GM06990 (cell line): ENCODE data around the gene UBAP1L.

Experiments
- DNase-seq: peaks from one replicate; pipeline ENCODE4 v3.0.0-alpha.2; 2011; ENCODE audit not compliant: insufficient read length; ENCODE audit errors: extremely low read depth
- H3K27me3 ChIP-seq: replicated peaks from 2 replicates; pipeline ENCODE4 v1.6.0; 2011; ENCODE audit warnings: low read length; ENCODE audit not compliant: control insufficient read depth, insufficient read depth
- H3K36me3 ChIP-seq: 2 replicates; pipeline ENCODE4 v1.5.1; 2011; ENCODE audit warnings: low read length; ENCODE audit not compliant: control insufficient read depth, insufficient read depth
- H3K4me3 ChIP-seq: replicated peaks from 2 replicates; pipeline ENCODE4 v1.5.1; 2011; ENCODE audit warnings: low read depth, mild to moderate bottlenecking, control low read depth, low read length
- CTCF ChIP-seq: IDR thresholded peaks from 2 replicates; pipeline ENCODE4 v1.5.1; 2011; ENCODE audit warnings: low read length, control low read depth, mild to moderate bottlenecking, inconsistent platforms; ENCODE audit not compliant: insufficient read depth, poor library complexity, severe bottlenecking

UBAP1L gene

GRCh38 chr15:65071381-65071811 is 43.6 kb downstream of the UBAP1L start:
- H3K4me3 ChIP-seq = no peak overlapping the region
- peaks cover 1% of the 10 kb centered on the region; the same call in 1 of the 2 replicates for H3K27me3 ChIP-seq
- no peaks in the 10 kb centered on the region for H3K36me3 ChIP-seq
- no peak for DNase-seq
- no peak for TF ChIP-seq CTCF

- TF ChIP-seq CTCF = no peak
- DNase-seq = no peak
- Histone ChIP-seq H3K36me3 (no peaks in the 10 kb centered on the region), H3K27me3 (peaks cover 1% of the 10 kb centered on the region; the same call in 1 of the 2 replicates), H3K4me3 (no peak overlapping the region)
Measured at GRCh38 chr15:65069779-65070546, 45.0 kb downstream of the UBAP1L start.

GRCh38 chr15:65069179-65069578 is 45.8 kb downstream of the UBAP1L start:
- no peak for DNase-seq
- Histone ChIP-seq H3K36me3 (no peaks in the 10 kb centered on the region), H3K4me3 (no peak overlapping the region), H3K27me3 (peaks cover 1% of the 10 kb centered on the region; the same call in 1 of the 2 replicates)
- TF ChIP-seq CTCF = no peak

- no peak for DNase-seq
- Histone ChIP-seq H3K4me3 (no peak overlapping the region), H3K36me3 (no peaks in the 10 kb centered on the region)
Measured at GRCh38 chr15:65068403-65068788, 46.6 kb downstream of the UBAP1L start.

GRCh38 chr15:65067645-65068402 is 47.2 kb downstream of the UBAP1L start, which contains the start of gene RASL12:
TSS of gene RASL12 (minus strand) at chr15:65067991. CDS start at chr15:65067835, 156 bp downstream.
- H3K36me3 ChIP-seq = no peaks in the 10 kb centered on the region
- peaks cover 1% of the 10 kb centered on the region; the same call in 1 of the 2 replicates for H3K27me3 ChIP-seq
- no peak for TF ChIP-seq CTCF
- DNase-seq = no peak
- no peak within 1 kb of the TSS for H3K4me3 ChIP-seq

More at GRCh38 chr15:65068403-65068788, 46.6 kb downstream of the UBAP1L start:
- peaks cover 1% of the 10 kb centered on the region; the same call in 1 of the 2 replicates for H3K27me3 ChIP-seq
- TF ChIP-seq CTCF = no peak
